Heart left ventricle (tissue), 13 donors: ENCODE results near the gene SNIP1.

Source experiments
- POLR2A ChIP-seq, 2 donors: fragments of 450-650 bp; IDR thresholded peaks; one replicate each; pipeline ENCODE4 v1.6.1; 2017; ENCODE audit warnings: antibody characterized with exemption in 2 of 2, mild to moderate bottlenecking in 2 of 2, moderate library complexity in 2 of 2
- TF ChIP-seq, protein P1 (sequence below), 12 donors: fragments of 200-600 bp; sonication (generic) in 4 of 12; IDR thresholded peaks; one replicate each; pipeline versions ENCODE4 v1.5.0 to v1.8.0; 2018 to 2022; ENCODE audit warnings: antibody characterized with exemption in 12 of 12, mild to moderate bottlenecking in 5 of 12
- donor health status: ischemic (EF 13 %, LVEDD 7.1; RV severe dilation, severe dysfunction).
- donor health status: DM: no; HTN: yes; CAD: no.
- donor health status: DM: no; HTN: no; CAD: no.
- donor health status: ischemic (EF 25% LVEDD 6.9; RV normal size, moderate dysfunction).
- donor health status: ischemic (EF 25% LVEDD 5.7; RV mildly dilated, moderate dysfunction).
- donor health status: ischemic (EF 35%, LVEDD 5.7; RV mildly dilated, moderate dysfunction).
- donor health status: nonischemic (EF 11% LVEDD 7.7; RV severe dilation, severe dysfunction).
- donor health status: DM: yes; HTN: yes; CAD: no.
- donor health status: PGD.
- donor health status: ischemic (EF 29% LVEDD 5.4; RV normal size, mild dysfunction).
- donor health status: nonischemic (EF 23%, LVEDD 6.1; RV moderate dilation, normal function).

- TF ChIP-seq, protein P1, sequence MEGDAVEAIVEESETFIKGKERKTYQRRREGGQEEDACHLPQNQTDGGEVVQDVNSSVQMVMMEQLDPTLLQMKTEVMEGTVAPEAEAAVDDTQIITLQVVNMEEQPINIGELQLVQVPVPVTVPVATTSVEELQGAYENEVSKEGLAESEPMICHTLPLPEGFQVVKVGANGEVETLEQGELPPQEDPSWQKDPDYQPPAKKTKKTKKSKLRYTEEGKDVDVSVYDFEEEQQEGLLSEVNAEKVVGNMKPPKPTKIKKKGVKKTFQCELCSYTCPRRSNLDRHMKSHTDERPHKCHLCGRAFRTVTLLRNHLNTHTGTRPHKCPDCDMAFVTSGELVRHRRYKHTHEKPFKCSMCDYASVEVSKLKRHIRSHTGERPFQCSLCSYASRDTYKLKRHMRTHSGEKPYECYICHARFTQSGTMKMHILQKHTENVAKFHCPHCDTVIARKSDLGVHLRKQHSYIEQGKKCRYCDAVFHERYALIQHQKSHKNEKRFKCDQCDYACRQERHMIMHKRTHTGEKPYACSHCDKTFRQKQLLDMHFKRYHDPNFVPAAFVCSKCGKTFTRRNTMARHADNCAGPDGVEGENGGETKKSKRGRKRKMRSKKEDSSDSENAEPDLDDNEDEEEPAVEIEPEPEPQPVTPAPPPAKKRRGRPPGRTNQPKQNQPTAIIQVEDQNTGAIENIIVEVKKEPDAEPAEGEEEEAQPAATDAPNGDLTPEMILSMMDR (IDR thresholded peaks at IDR 0.05): no peak
- TF ChIP-seq POLR2A (IDR thresholded peaks at IDR 0.05): no peak
Measured at GRCh38 chr1:37544530-37544929, 9.6 kb downstream of the SNIP1 start.
